OCI-LY3 (cell line): Measurements from ENCODE around the gene TAGLN2.

Source experiments
- EZH2phosphoT487 ChIP-seq: fragments of 200-600 bp; shearing (Covaris generic); IDR thresholded peaks from 2 replicates; pipeline ENCODE4 v1.6.1; 2018; ENCODE audit warnings: antibody characterized with exemption, mixed run types, low read depth
- TF ChIP-seq, protein P1 (sequence below): fragments of 200-600, 300-600 bp; sonication (generic); IDR thresholded peaks from 2 replicates; pipeline ENCODE4 v1.5.1; 2014; ENCODE audit warnings: antibody characterized with exemption, low read length, low read depth

DNA sequence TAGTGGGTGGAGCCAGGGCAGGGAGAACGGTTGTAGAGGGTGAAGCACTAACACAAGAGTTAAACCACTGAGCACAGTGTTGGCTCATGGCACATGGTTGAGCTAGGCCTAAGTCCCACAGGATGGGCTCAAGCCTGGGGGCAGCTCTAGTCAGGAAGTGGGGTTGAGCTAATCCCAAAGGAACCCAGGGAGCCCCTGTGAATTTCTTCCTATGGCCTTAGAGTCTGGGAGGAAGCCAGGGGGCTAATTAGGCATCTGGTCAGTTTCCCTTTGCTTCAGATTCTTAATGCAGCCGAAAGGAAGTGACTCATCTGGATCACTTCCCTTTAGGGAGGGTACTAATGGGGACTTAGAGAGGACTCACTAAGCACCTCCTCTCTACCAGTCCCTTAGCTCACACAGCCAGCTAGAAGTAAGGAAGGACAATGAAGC, 35.5 kb downstream of the TAGLN2 start:
- TF ChIP-seq, protein P1, sequence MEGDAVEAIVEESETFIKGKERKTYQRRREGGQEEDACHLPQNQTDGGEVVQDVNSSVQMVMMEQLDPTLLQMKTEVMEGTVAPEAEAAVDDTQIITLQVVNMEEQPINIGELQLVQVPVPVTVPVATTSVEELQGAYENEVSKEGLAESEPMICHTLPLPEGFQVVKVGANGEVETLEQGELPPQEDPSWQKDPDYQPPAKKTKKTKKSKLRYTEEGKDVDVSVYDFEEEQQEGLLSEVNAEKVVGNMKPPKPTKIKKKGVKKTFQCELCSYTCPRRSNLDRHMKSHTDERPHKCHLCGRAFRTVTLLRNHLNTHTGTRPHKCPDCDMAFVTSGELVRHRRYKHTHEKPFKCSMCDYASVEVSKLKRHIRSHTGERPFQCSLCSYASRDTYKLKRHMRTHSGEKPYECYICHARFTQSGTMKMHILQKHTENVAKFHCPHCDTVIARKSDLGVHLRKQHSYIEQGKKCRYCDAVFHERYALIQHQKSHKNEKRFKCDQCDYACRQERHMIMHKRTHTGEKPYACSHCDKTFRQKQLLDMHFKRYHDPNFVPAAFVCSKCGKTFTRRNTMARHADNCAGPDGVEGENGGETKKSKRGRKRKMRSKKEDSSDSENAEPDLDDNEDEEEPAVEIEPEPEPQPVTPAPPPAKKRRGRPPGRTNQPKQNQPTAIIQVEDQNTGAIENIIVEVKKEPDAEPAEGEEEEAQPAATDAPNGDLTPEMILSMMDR = no peak
- TF ChIP-seq EZH2phosphoT487 = no peak
